Activated T-cell treated with anti-CD3 and anti-CD28 coated beads, Interleukin-2, amount 50 U/mL, for 48 hours (primary cell): ENCODE measurements around the gene ZNF774.
"Not testable (repeated sequence)": the region's sequence is repeated elsewhere in the genome, so short reads cannot be mapped to it uniquely, and the experiment has no call there.

Experiments
- DNase-seq, 2 experiments: peaks; one replicate each; pipeline ENCODE4 v3.0.0-alpha.2; 2020

The ZNF774 gene

GRCh38 chr15:90393040-90393439, 41.0 kb downstream of the ZNF774 start:
- DNase-seq = no peak

GRCh38 chr15:90394074-90394473, 42.0 kb downstream of the ZNF774 start:
- no peak for DNase-seq

DNA sequence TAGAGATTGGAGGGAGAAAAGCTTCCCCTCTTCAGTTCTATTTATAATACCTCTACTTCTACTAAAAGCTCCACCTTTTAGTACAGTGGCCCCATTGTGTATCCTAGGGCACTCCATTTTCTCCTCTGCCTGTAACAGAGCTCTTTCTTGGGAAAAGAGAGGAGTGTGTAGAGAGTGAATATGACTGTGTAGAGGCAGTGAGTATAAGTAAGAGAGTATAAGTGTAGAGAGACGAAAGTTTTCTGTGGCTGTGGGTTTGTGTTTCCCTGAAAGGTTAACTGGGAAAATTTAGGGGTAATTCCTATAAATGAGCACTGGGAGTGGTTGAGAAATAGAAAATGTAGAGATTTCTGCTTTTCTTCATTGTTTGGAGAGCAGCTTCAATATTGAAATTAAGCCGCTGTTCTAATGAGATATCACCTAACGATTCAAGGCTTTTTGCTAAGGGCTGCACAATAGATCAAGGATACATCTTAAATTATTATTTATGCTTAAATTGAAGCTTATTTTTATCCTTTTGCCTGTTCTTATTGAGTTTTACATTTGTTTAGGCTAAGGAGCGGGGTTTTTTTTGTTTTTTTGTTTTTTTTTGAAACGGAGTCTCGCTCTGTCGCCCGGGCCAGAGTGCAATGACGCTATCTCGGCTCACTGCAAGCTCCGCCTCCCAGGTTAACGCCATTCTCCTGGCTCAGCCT, 42.8 kb downstream of the ZNF774 start:
- no peak for DNase-seq

DNA sequence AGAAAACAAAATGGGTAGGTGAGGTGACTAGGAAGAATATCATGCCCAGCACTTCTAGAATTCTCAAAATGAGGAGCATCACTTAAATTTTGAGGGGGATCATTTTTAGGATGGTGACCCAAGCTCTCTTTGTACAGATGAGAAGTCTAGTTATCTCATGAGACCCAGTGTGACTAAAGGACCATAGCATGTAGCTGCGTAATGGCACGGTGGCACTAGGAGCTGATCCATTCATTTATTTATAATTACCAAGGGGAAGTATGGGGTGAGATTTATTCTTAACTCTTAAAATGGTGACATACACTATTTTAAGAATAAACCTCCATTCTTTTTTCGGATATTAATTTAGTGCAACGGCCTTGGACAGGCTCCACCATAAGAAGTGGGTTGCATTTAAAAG, 44.2 kb downstream of the ZNF774 start:
- DNase-seq = no peak

- DNase-seq = no peak
Observed at GRCh38 chr15:90400005-90400758, 48.1 kb downstream of the ZNF774 start.

- DNase-seq = peak in 1 of 2 experiments; percentile 48
Observed at GRCh38 chr15:90400759-90401314, 48.8 kb downstream of the ZNF774 start.

DNA sequence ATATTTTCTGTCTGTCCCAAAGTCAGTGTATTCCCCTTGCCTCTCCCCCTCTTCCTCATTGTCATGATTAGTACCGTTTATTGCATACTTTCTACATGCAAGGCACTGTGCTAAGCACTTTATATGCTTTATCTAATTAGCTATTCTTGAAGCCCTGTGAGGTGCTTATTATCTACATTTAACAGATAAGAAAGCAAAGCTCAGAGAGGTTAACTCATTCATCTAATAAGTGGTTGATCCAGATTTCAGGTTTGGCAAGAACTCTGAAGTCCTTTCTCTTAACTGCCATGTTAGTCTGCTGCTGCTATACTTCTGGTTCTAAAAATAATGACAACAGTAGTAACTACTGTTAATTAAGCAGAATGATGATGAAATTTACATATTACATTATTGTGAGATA, 49.4 kb downstream of the ZNF774 start:
- no peak for DNase-seq

DNA sequence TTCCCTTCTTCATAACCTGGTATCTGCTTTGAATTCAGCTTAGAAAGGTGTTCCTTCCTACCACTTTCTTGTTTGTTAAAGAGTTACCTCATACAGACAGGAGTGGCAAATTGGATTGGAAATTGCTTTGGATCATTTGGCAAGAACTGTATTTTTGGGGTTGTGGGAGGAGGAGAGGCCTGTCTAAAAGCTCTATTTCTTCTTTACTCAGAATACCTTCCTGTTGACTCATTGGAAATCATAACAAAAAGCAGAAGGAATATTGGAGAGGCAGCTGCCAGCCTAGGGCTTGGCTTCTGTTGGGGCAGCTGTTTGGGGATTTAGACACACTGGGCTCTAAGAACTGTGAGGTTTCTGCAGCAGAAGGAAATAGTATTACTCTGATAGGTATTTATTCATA, 50.1 kb downstream of the ZNF774 start:
- no peak for DNase-seq

GRCh38 chr15:90402767-90403166, 50.7 kb downstream of the ZNF774 start:
- DNase-seq = no peak

DNA sequence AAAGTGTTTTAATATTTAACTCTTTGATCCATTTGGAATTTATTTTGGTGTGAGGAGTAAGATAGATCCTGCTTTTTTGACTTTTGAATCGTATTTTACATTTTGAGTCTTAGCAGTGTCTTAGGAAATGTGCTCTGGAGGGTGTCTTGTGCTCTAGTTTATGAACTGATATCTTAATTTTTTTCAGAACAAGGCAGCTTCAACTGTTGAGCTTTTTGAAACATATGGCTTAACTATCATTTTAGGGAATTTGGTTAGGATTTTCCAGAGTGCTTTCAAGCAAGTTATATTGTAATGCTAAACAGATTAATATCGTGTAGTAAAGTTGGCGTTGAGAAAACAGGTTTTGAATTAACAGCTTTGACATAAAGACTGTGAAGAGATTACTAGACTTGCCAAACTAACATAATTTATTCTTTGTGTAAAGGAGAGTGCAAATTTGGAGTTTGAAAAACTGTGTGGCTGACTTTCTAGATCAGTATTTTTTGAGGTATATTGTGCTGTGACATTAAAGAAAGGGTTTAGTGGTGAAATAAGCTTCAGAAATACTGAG, 53.0 kb downstream of the ZNF774 start:
- no peak for DNase-seq

- no peak for DNase-seq
Observed at GRCh38 chr15:90407336-90407735, 55.3 kb downstream of the ZNF774 start.

GRCh38 chr15:90407871-90408317, 55.8 kb downstream of the ZNF774 start:
- no peak for DNase-seq

GRCh38 chr15:90408657-90409056, 56.6 kb downstream of the ZNF774 start:
- DNase-seq = no peak

DNA sequence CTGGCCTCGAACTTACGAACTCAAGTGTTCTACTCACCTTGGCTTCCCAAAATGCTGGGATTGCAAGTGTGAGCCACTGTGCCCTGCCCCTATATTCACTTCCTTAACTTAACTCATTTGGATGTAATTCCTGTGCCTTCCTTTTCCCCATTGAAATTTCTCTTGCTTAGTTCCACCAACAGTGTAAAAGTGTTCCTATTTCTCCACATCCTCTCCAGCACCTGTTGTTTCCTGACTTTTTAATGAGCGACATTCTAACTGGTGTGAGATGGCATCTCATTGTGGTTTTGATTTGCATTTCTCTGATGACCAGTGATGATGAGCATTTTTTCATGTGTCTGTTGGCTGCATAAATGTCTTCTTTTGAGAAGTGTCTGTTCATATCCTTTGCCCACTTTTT, 57.5 kb downstream of the ZNF774 start:
- DNase-seq = not testable (repeated sequence)

- not testable (repeated sequence) for DNase-seq
Observed at GRCh38 chr15:90410316-90410715, 58.2 kb downstream of the ZNF774 start.

- no peak for DNase-seq
Observed at GRCh38 chr15:90411176-90411575, 59.1 kb downstream of the ZNF774 start.
